ENCODE results near the gene KL.

Gene KL

DNA sequence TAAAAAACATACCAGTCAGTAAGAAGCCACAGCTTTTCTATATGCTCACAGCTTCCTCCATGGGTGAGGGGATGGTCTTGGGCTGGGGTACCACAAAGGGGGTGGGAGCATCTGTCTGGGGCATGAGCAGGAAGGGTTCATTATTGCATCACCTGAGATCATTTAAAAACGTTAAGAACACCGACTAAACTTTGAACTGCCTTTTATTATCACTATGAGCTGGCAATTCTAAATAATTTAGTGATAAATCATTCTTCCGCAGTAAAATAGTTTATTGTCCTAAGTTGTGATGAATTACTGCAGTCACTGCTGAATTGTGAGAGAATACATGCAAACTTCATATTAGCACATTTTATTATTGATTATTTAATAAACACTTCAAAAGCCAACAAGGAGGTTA is 71.6 kb downstream of the KL start:
- DNase-seq, result no peak

DNA sequence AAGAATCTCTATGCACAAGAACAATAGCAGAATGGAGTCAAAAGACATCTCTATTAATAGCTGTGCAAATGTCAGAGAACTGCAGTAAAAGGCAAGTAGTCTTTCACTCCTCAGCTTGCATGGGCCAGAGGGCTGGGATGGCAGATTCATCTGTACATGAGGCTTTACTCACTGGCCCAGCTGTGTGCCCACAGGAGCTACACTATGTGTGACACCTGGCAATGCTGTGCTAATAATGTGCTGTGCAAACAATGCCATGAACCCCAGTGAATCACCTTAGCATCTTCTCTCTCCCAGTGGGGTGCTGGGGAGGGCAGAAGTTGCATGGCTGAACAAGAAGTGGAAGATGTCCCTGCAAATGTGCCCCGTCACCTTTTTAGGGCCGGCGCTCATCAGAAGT is 73.1 kb downstream of the KL start:
- DNase-seq, result no peak

DNA sequence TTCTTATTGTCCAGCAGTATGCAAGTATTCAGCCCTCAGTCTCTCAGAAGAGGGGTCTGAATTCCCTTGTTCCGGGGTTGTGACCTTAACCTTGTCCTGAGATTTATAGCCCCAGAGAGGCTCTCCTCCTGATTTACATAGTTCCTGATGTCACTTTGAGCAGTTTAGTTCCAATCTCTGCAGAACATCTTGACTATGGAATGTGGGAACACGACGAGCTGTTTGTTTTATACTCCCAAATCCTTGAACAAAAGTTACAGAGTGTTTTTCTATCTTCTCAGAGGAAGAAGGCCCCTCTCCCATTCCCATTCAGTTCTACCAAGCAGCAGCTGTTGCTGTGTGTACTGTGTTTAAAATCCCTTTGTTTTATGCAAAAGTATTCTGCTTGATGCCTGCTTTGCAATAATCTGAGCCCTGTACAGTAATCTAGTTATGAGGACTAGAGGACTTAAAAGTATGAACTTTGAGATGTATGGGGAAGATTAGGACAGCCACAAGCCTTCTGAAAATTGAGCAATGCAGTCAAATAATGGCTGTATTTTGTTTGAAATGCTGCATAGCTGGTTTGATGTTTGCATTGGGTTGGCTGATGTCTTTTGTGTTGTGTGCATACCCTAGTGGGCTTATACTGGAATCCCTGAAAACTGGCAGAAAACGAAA is 74.7 kb downstream of the KL start:
- DNase-seq, result no peak

DNA sequence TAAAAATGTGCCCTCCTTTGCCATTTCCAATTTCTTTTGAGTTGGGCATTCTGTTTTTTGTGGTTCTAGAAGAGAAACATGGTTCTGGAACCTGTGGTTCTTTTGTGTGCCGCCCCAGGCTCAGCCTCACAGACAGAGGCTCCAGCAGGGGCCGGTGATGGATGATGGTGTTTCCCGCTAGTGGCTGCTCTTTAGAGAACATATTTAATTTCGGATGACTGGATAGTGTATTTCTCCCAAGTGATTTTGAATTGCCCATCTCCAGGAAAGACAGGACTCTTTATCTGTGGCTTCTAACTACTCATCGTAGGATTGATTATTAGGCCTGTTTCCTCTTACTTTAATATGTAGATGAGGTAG is 75.2 kb downstream of the KL start:
- no peak for DNase-seq

DNA sequence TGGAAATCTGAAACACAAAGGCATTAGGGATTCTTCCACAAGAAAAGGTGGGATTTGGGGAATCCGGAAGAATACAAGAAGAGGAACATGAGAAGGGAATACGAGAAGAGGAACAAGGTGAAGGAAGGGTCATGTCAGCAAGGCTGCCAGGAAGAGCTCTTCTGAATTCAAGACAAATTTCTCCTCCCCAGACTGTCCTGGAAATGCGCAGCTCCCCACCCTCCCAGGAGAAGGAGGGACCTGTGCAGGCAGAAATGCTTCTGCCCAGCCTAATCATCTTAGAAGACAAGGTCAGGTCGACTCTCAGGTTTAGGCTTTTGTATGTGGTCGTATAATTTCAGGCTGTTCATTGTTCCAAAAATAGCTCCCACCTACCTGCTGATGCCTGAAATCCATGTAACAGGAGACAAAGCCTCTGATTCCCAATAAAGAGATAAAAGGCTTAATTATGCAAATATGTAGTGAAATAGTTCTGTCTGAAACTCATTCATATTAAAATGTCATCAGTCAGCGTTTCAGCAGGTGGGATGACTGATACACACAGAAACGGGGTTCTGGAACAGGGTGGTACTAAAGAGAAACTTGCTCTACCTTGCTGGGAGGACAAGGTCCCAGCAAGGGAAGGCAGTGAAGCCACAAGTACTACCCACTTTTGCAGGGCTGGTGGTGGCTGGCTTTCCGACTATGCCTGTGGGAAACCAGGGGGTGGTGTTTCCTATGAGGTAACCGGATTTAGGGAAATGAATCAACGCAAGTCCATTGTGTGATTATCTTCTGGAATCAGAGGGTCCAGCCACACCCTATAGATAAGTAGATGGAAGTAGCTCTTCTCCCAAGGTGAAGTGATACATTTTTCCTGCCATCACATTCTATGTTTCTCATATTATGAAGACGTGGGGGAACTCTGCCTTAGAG is 76.1 kb downstream of the KL start:
- DNase-seq, result no peak

DNA sequence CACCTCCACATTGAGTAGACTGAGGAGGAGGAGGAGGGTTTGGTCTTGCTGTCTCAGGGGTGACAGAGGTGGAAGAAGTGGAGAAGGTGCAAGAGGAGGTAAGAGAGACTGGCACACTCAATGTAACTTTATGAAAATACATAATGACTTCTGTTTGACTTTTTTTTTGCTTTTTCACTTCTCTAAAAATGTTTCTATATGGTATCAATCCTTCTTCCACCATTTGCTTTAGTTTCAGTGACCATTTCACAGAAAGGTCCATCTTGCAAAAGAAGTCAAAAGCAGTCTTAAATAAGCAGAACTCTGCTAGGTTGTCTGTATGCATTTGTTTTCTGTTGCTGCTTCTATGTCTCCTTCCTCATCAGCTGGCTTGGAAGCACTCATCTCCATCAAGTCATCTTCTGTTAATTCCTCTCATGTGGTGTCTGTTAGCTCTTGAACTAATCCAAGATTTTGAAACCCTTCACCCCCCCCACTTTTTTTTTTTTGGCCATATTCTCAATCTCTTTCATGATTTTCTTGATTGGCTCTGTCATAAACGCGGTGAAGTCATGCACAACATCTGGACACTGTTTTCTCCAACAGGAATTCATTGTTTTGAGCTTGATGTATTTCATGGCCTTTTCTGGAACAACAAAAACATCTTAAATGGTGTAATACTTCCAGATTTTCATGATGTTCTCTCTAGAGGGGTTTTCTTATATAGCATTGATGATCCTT is 80.8 kb downstream of the KL start:
- no peak for DNase-seq

DNA sequence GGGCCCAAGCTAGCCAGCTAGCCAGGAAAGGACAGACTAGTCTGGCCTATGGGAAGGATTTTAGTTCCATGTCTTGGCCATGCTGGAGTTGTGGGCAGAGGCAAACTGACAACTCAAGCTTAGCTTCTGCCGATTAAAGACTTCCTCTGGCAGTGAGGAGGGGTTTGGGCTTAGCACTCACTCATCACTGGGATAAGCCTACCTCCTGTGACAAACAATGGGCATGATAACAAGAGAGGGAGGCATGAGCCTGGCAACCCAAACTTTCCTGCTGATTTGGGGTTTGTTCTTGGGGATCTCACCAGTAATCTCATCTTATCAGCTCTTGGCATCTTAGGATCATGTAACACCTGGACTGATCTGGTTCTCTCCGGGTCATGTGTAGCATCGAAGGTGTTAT is 83.6 kb downstream of the KL start:
- no peak for DNase-seq

DNA sequence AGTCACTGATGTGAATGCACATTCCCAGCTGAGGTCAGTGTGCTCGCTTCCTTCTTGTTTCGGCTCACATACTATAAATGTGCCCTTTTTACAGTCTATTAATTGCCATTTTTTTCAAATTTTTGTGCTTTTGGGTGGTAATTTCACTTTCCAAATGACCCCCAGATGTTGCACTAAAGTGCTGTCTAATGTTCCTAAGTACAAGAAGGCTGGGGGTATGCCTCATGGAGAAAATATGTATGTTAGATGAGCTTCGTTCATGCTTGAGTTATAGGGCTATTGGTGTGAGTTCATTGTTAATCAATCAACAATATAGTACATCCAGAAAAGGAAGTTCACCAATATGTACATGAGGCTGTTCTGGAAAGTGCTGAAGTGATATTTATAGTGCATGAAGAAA is 84.7 kb downstream of the KL start:
- DNase-seq, result no peak

DNA sequence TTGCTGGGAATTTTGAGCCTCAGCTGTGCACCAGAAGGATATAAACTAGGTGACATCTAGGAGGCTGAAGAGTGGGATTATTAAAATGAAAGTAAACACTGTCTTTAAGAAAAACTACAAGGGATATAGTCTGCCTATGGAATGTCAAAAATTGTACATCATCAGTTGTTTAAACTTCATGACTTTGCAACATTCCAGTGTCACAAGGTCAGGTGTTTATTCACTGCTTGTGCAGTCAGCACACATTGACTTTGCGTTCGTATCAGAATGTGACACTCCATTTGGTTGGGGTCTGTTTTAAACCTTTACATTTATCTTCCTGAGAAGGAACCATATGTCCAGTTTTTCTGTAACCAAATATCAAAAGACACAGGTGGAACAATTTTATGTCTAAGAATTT is 85.6 kb downstream of the KL start:
- DNase-seq, result no peak

DNA sequence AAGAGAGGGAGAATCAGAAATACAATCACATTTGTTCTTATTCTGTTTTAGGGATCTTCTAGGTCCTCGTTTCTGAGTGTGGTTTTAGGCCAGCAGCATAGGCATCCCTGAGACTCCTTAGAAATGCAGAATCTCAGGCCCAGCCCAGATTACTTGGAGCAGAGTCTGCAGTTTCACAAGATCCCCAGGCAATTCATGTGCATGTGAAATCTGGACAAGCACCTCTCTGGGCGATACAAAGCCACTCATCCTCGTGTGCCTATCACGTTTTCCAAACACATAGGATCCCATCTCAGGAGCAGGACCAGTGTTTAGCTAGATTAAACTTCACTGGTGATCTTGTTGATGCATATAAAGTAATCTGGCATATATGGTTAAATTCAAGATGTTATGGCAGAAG is 87.2 kb downstream of the KL start:
- no peak for DNase-seq

DNA sequence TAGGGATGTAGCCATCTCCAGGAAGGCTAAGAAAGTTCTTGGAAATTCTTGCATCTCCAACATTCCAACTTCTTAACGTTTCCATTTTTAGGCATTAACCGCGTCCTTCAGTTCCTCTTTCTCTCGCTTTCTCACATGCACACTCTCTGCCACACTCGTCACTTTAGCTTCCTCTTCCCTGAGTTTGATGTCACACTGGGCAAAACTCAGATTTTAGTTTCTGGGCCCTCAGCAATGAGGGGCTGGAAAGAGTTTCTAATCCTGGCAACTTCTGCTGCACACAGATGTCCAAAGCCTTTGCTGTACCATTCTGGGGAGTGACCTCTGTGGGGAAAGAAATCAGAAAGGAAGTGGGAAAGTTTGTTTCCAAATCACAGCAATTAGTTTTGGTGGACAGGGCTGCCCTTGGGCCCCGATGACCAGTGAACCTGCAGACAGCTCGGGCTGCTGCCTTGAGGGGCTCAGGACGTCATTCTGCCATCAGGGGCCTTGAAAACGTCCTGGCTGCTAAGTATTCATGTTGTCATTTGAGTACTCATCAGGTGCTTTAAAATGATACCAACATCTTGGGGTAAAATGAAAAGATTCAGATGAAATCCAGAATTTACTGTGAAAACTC is 89.3 kb downstream of the KL start:
- DNase-seq, result no peak

DNA sequence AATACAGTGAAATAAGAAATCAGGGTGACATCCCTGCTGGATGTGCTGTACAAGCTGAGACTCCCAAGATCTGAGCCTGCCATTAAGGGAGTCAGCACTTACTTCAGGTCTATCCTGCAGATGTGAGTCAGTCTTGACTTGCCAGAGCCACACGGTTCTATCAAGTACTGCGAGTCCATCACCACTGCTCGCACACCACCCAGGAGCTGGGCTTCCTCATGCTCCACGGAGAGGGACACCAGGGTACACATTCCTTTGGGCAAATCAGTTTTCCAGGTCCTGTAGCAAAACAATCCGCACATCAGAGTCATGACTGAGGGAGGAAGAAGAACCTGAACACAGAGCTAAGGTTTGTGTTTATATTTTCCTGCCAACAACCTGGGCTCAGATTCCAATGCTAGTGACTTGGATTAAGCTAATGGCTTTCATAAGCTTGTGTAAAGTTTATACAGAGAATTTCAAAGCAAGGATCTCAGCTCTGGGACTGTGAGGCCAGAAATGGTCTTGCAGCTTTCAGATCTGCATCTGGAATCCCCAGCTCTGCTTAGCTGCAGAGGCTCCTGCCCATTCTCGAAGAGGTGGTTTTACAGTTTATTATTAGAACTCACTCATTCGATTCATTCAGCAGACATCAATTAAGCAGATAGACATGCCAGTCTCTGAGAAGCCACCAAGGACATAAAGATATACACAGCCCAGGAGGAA is 90.6 kb downstream of the KL start:
- DNase-seq, result no peak

DNA sequence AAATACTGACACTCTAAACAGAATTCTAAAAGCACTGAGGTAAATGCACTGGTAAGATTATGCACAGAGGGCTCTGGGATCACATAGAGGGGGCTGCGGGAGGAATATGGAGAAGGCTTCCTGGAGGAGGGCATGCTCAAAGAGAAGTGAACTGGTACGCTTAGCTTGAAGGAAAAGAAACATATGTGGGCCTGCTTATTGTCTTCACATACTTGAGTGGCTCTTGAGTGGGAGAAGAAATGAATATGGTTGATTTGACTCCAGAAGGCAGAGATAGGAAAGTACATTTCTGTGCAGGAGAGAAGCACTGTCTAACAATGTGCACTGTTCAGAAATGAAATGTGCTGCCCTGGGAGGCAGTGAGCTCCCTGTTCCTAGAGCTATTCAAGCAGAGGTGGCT is 91.1 kb downstream of the KL start:
- no peak for DNase-seq

DNA sequence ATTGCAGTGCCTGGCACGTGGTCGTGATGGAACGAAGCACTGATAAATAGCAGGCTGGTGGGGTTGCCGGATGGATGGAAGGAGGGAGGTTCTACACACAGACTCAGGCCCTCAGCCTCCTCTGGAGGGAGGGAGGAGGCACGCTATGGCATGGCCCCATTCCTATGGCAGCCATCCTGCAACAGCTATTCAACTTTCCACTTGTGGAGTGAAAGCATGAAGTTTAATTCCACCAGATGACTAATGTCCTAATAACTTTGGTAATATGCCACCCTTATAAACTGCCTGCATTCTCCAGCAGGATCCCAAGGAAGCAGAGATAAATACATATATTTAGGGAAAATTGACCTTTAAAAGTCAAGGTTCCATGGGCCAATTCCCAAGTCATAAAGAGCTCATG is 92.4 kb downstream of the KL start:
- no peak for DNase-seq

DNA sequence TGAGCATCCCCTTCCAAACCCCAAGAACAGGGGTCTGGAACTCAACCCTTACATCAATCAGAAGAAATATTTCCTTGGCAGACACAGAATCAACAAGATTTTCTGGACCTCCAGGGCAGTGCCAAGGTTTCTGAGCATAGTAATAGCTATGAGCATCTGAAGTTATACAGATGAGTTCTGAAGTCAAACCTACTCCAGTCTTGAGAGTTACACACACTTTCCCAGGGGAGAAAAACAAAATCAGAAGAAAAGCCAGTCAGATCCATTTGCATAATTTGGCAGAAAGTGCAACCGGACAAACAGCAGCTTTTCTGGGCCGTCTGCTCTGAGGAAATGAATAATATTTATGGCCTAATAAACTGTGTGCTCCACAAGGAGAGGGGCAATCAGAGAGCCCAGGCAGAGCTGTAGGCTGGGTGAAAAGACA is 93.1 kb downstream of the KL start:
- no peak for DNase-seq

DNA sequence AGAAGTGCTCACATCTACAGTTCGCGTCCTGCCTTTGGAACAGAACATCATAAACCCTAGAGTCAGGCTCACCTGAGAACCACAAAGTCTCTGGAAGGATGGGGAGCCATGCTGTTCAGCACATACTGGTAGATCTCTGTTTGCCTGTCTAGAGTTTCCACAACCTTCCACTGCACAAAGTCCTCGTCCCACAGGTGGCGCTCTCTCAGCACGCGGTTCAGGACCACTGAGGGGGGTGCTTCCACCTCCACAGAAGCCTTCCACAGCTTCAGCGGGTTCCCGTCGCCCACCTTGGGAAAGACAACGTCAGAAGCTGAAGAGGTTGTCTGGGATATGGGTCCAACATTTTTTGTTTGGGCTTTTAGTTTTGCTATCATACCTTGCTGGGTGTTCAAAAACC is 93.6 kb downstream of the KL start:
- no peak for DNase-seq

DNA sequence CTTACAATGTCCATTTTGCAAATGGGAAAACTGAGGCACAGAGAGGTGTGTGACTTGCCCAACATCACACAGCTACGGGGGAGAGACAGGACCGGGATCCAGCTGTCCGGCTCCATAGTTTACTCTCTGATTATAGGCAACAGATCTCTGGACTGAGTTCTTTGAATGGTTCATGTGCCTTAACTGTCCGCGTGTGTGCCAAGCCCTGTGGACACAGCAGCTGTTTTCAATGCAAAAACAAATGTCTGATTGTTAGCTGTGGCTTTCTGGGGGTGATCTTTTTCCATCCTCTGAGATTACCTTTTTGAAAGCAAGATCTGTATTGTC is 94.1 kb downstream of the KL start:
- DNase-seq, result no peak

DNA sequence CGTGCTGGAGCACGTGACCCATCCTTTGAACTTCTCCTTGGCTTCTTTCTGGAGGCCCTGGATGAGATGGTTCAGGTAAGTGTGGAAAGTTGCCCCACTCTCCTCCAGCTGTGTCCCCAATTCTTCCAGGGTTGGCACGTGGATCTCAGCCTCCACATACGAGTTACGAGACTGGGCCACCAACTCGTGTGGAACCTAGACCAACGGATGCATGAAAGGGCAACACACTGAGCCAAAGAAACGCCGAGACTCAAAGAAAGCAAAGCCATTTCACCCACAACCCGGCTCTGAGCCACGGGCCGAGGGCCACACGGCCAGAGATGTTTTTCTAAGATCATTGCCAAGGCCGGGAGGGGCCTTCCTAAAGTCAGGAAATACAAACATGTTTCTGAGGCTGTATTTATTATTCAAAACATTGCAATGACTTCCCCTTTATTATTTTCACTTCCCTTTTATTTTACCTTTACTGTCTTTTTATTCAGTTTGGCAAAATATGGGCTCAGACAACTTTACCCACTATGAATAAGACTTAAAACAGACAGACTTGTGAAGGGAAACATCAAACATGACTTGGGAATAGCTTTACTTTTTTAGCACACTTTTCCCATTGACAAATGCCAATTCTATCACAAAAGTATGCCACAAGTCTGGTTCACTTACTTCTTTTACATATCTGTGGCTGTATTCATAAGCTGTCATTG is 94.6 kb downstream of the KL start:
- DNase-seq, result no peak

DNA sequence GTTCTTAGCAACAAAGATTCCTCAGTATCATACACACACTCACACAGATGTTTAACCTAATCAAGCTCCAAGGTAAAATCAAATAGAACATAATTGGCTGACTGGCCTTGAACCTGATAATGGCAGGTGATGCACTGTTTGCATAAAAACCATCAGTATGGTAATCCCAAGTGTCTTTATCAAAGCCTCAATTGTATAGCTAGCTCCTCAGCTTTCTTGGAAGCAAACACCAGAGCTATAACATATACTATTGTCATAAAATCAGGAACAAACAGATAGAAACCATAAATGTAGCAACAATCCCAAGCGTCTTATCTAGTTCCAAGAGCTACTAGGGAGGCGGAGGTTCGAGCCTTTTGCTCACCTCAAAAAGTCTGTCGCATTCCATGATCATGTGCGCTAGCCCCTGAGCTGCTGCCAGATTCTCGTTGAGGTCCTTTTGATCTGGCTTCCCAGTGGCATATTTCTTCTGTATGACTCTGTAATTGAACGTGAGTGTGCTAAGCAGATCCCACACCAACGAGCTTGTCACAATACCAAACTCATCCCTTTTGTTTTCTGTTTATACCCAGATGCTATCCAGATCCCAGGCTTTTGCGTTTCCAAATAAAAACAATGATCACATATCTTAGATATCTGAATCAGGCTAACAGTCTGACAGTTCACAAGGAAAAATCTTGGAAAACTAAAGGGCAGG is 95.3 kb downstream of the KL start:
- DNase-seq, result no peak

DNA sequence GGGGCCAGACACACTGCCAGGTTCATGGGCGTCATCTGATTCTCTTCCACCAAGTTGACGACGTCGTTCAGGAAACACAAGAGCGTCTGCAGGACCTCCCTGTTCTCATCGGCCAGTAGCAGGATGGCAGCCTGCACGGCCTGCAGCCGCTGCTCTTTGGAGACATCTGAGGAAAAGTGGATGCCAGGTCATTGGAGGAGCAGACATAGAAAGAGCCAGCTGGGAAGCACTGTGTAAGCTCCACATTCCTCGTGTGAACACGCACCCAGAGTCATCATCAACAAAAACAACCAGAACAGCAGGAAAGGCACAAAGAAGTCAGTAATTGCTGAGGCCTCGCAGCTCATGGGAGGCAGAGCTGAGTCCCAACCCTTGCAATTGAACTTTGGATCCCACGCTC is 96.5 kb downstream of the KL start:
- no peak for DNase-seq

DNA sequence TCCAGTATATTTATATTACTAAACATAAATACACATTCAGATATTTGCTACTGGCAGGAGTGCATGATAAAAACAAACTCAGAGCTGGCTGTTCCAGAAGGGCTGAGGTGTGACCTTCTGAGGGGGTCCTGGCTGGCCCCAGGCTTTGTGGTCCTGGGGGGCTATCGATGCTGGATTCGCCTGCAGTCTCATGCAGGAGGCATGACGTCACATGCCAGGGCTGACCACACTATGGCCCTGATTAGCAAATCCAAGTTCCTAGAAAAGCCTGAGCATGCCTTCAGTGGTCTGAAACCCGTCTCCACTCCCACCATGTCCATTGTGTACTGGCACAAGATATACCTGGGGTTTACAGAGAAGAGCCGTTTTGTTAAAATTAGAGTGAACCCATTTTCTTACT is 97.9 kb downstream of the KL start:
- DNase-seq, result no peak

DNA sequence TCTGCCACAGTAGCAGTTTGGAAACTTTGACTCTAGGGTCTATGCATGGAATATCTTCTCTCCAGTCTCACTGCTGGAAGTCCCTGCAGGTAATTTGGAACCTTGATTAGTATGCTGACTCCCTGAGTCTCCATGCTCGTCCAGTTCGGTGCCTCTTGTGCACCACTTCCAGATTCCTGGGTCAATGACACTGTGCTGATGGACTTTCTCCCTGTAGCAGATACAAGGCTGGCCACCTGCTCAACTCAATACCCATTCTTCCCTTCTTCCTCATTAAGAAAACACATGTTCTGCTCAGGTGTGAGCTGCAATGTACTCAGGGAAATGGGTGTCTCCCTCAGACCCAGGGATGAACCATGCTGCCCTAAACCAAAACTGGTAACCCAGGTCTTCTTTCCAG is 99.1 kb downstream of the KL start:
- DNase-seq, result no peak
